Measurements from ENCODE around the gene SMOC1.

- TF ChIP-seq CTCF (IDR thresholded peaks at IDR 0.05), result no peak
- no peak for TF ChIP-seq POLR2A (IDR thresholded peaks at IDR 0.05)
Observed at GRCh38 chr14:69999261-69999674, 120.1 kb downstream of the SMOC1 start.
